ENCODE results near the gene ARL4D.
A peak's percentile ranks its signal among the peaks of the same experiment; 100 is the strongest.
"Not testable (repeated sequence)": the region's sequence is repeated elsewhere in the genome, so short reads cannot be mapped to it uniquely, and the experiment has no call there.

Gene ARL4D

DNA sequence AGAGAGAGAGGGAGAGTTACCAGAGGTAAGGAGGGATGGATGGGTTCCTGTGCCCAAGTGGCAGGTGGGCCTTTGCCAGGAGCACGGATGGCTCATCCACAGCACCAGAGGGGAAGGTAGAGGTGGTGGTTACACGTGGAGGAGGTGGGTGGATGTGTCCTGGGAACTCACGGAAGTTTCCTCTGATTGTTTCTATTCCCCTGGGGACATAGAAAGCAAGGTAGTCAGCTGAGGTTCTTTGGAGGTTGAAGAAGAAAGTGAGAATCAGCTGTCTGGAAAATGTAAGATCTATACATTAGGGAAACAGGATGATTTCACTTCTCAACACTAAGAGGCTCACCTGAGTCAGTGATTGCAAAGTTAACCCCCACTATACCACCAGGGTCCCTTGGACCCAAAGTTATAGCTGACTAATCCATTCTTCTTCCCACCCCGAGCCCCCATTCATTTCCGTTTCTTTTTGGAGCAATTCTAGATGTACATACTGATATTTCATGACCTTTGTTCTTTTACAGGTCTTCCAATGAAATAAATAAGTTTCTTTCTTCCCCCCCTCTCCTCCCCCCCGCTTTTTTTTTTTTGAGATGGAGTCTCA is 27.5 kb upstream of the ARL4D start:
- no peak for DNase-seq

DNA sequence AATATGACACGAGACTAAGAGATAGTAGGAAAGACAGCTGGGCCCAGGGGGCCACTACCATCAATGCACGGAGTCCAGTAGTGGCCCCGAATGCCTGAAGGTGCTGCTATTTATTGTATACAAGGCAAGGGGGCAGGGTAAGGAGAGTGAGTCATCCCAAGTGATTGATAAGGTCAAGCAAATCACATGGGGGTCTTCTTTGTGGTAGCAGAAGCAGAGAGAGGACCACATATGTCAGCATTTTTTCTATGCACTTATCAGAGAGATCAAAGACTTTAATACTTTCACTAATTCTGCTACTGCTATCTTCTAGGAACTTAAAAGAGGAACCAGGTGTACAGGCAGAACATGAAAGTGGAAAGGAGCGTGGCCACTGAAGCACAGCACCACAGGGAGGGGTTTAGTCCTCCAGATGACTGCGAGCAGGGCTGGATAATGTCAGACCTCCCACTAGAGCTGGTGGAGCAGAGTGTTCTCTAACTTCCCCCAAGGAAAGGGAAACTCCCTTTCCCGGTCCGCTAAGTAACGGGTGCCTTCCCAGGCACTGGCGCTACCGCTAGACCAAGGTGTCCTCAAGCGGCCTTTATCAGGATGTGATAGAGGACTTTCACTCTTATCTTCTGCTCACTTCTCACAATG is 26.4 kb upstream of the ARL4D start:
- no peak for DNase-seq

DNA sequence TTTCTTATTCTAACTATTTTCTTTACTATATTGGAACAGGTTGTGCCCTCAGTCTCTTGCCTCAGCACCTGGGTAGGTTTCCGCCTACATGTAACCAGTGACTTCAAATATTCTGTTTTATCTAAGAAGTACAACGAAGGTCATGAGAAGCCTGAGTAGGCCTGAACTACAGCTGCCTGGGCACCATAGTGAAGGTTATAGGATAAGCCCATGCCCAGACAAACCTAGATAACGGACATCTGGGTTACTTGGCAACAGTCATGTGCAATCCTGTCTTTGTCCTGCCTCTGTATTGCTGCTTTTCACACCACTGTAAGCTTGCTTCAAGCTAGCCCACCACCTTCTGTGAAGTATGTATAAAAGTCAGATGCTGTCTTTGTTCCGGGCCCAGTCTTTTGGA is 25.4 kb upstream of the ARL4D start:
- DNase-seq = no peak

DNA sequence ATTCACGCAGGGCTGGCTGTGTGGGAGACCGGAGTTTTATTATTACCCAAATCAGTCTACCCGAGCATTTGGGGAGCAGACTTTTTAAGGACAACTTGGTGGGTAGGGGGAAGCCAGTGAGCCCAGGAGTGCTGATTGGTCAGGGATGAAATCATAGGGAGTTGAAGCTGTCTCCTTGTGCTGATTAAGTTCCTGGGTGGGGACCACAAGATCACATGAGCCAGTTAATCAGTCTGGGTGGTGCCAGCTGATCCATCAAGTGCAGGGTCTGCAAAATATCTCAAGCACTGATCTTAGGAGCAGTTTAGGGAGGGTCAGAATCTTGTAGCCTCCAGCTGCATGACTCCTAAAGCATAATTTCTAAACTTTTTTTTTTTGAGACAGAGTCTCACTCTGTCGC is 22.9 kb upstream of the ARL4D start:
- not testable (repeated sequence) for DNase-seq

DNA sequence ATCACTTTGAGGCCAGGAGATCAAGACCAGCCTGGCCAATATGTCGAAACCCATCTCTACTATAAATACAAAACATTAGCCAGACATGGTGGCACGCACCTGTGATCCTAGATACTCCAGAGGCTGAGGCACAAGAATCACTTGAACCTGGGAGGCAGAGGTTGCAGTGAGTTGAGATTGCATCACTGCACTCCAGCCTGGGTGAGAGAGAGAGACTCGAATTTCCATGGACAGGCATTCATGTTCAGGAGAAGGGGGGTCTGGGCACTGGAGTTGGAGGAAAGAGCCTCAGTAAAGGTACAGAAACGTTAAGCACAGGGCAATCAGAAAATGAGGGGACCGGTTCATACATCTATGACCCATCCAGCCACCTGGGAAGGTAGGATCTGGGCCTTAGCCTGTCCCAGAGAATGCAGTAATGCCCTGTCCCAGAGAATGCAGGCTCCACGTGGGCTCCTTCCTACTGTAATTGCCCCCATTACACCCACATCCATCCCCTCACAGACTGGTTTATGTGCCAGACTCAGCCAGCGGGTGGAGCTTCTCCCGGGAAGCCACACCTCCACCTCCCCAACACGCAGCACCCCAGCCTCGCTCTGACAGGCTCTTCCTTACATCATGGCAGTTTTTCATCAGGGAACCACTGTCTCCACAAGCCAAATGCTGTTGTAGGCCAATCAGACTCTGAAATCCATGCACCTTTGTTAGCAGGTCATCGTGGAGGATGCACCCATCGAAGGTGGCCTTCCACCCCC is 21.6 kb upstream of the ARL4D start:
- no peak for DNase-seq

GRCh38 chr17:43378766-43379165 is 20.0 kb upstream of the ARL4D start:
- DNase-seq = no peak

GRCh38 chr17:43380307-43380706 is 18.5 kb upstream of the ARL4D start:
- no peak for DNase-seq

DNA sequence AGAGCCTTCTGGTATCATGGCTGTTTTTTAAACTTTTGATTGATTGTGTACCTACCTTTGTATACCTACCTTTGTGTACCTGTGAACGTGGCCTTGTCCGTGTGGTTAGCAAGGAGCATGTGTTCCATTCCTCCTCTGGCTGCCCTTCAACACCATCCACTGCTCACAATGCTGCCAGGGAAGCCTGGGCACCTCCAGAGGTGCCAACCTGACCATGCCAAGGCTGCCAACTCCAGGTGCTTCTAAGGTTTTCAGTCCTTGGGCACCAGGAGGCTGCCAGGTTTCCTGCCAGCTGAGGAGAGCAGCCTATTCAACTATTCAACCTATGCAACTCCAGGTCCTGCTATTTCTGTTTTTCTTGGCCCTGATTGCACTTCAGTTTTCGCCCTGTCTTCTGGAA is 17.6 kb upstream of the ARL4D start:
- DNase-seq = no peak

- DNase-seq = no peak
Observed at GRCh38 chr17:43381621-43382020, 17.2 kb upstream of the ARL4D start.

- no peak for DNase-seq
Observed at GRCh38 chr17:43382776-43383175, 16.0 kb upstream of the ARL4D start.

DNA sequence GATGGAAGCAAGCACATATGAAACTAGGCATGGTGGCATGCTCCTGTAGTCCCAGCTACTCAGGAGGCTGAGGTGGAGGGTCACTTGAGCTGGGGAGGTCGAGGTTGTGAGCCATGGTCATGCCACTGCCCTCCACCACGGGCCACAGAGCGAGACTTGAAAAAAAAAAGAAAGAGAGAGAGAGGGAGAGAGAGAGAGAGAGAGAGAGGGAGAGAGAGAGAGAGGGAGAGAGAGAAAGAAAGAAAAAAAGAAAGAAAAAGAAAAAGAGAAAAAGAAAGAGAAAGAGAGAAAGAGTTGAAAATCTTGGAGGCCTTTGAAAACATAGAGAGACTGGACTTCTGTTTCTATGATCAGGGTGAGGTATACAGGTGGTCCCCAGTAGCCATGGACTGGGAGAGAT is 15.4 kb upstream of the ARL4D start:
- DNase-seq = no peak

GRCh38 chr17:43383826-43384475 is 14.8 kb upstream of the ARL4D start:
- DNase-seq = no peak

- no peak for DNase-seq
Observed at GRCh38 chr17:43384476-43384862, 14.3 kb upstream of the ARL4D start.

- no peak for DNase-seq
Observed at GRCh38 chr17:43385046-43385831, 13.6 kb upstream of the ARL4D start.

GRCh38 chr17:43388359-43389045 is 10.3 kb upstream of the ARL4D start:
- peak; percentile 94 to 97 for DNase-seq

- peak; percentile 71 to 88 for DNase-seq
Observed at GRCh38 chr17:43389046-43389947, 9.5 kb upstream of the ARL4D start.

GRCh38 chr17:43392397-43392796 is 6.4 kb upstream of the ARL4D start:
- DNase-seq = no peak

- peak; percentile 89 to 90 for DNase-seq
Observed at GRCh38 chr17:43393944-43394482, 4.8 kb upstream of the ARL4D start.

DNA sequence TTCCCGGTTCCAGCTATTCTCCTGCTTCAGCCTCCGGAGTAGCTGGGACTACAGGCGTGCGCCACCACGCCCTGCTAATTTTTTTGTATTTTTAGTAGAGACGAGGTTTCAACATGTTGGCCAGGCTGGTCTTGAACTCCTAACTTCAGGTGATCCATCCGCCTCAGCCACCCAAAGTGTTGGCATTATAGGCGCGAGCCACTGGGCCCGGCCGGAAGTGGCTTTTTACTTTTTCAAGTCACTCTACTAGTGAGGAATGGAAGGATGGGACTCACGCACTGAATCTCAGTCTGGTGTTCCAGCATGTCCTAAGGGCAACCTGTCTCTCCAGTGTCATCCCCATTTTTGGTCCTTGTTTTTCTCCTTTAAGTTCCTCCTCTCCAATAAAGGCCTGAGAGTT is 4.1 kb upstream of the ARL4D start:
- DNase-seq = not testable (repeated sequence)

- no peak for DNase-seq
Observed at GRCh38 chr17:43395165-43395564, 3.6 kb upstream of the ARL4D start.

DNA sequence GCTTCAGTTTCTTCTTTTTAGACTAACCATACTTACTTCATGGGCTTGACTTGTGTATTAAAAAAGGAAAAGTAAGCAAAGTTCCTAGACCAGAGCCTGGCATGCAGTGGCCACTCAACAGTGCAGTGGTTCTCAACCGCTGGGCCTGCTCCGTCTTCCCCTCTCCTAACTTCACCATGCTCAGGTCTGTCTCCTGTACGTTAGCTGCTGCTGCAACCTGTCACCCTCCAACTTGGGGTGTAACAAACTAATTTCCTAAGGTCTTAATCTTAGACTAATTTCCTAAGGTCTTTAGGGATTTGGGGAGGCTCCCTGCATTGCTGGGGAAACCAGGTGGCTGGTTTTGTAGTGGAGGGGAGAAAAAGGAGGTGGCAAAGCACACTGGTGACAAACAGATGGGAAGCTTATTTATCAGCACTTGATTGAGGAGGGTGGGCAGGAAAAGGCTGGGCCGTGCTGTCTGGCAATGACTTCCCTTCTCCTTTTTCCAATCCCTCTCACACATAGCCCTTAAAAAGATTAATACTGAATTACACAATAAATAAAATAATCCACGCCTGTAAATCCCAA is 2.2 kb upstream of the ARL4D start:
- no peak for DNase-seq
